Measurements from ENCODE around the gene NODAL.

- TF ChIP-seq SUZ12 (IDR thresholded peaks at IDR 0.05; ENCODE audit: extremely low read depth, insufficient read depth, insufficient read length) (no peak), YY1 (IDR thresholded peaks at IDR 0.05; ENCODE audit: insufficient read depth, insufficient read length) (no peak), ZNF274 (IDR thresholded peaks at IDR 0.05; ENCODE audit: low read depth, low read length) (no peak)
Measured at GRCh38 chr10:70437721-70438120, 3.8 kb downstream of the NODAL start.
